Measurements from ENCODE around the gene AFP. TPM values are rescaled to one million over a fixed set of nuclear protein-coding genes. Genes with fewer than 3 reads are reported as not detected.

The AFP gene
- total RNA-seq, 1 experiment from 2014 or later: 4.9 TPM

- Histone ChIP-seq H3K79me2 (ENCODE audit: insufficient read depth, low read length) (no peaks in the 10 kb centered on the region), H2AFZ (ENCODE audit: low read length) (no peak overlapping the region), H2AK5ac (ENCODE audit: insufficient read length, low read length) (no peak overlapping the region), H4K5ac (ENCODE audit: insufficient read length, low read depth, low read length) (no peak overlapping the region), H3K4me1 (ENCODE audit: insufficient read depth, low read length) (0 out of 2 replicates have a peak, but pooled peaks cover 2% of the 10 kb centered on the region), H3K18ac (ENCODE audit: insufficient read length, low read depth, low read length) (no peak overlapping the region), H4K91ac (ENCODE audit: insufficient read length, low read depth, low read length) (no peak overlapping the region), H2BK20ac (ENCODE audit: low read depth, low read length, poor library complexity, severe bottlenecking) (no peak overlapping the region), H3K79me1 (ENCODE audit: insufficient read depth, low read depth, low read length, poor library complexity, severe bottlenecking) (no peaks in the 10 kb centered on the region), H2BK120ac (ENCODE audit: low read depth, low read length, poor library complexity, severe bottlenecking) (no peak overlapping the region), H3K27me3 (ENCODE audit: insufficient read depth, low read length) (no peaks in the 10 kb centered on the region), H2BK5ac (ENCODE audit: insufficient read length, low read length) (no peak overlapping the region), H2BK12ac (ENCODE audit: insufficient read length, low read depth, low read length) (no peak overlapping the region), H3K4me2 (ENCODE audit: insufficient read depth, insufficient read length, low read length) (no peak overlapping the region), H4K8ac (replicated peaks; ENCODE audit: insufficient read length, low read depth, low read length) (no peak overlapping the region), H2BK15ac (ENCODE audit: low read depth, low read length) (no peak overlapping the region), H3K27ac (ENCODE audit: insufficient read length, low read depth, low read length) (no peak overlapping the region), H3T11ph (ENCODE audit: low read length) (no peak overlapping the region), H3K9me3 (ENCODE audit: control insufficient read depth, low read depth, low read length) (no peaks in the 10 kb centered on the region), H4K20me1 (ENCODE audit: control insufficient read depth, insufficient read depth, insufficient read length) (no peaks in the 10 kb centered on the region), H3K9ac (ENCODE audit: extremely low read depth, insufficient read length, low read length) (no peak overlapping the region), H3K23me2 (ENCODE audit: insufficient read length, low read depth, low read length, poor library complexity, severe bottlenecking) (no peaks in the 10 kb centered on the region), H3K4ac (ENCODE audit: low read depth, low read length) (no peak overlapping the region), H3K23ac (ENCODE audit: insufficient read length, low read depth, low read length) (no peak overlapping the region), H3K56ac (ENCODE audit: insufficient read length, low read depth, low read length) (no peak overlapping the region), H3K14ac (ENCODE audit: insufficient read depth, low read length) (no peak overlapping the region)
- H3K4me1 Mint-ChIP-seq: peaks cover 10 to 14% of the 10 kb centered on the region in 2 experiments
- H3K27me3 Mint-ChIP-seq (ENCODE audit: low read depth): no peaks in the 10 kb centered on the region
- H3K36me3 Mint-ChIP-seq (ENCODE audit: insufficient read depth in 1 of 3, low read depth in 3 of 3): no peaks in the 10 kb centered on the region
- DNase-seq: no peak
- H3K27ac Mint-ChIP-seq: no peak overlapping the region
- no peak overlapping the region for H3K4me3 Mint-ChIP-seq
- no CpG with 5 or more reads among the region's 4 CpGs for WGBS (ENCODE audit: extremely low coverage, insufficient read length, low lambda C conversion rate)
- no peak for TF ChIP-seq CTCF (conservative IDR thresholded peaks at IDR 0.05)
- H3K9me3 Mint-ChIP-seq: no peaks in the 10 kb centered on the region
Measured at GRCh38 chr4:73413294-73413755, 22.7 kb upstream of the AFP start.
